ENCODE measurements around the gene ZNF576.
"Not testable (repeated sequence)": the region's sequence is repeated elsewhere in the genome, so short reads cannot be mapped to it uniquely, and the experiment has no call there.

ZNF576 gene

DNA sequence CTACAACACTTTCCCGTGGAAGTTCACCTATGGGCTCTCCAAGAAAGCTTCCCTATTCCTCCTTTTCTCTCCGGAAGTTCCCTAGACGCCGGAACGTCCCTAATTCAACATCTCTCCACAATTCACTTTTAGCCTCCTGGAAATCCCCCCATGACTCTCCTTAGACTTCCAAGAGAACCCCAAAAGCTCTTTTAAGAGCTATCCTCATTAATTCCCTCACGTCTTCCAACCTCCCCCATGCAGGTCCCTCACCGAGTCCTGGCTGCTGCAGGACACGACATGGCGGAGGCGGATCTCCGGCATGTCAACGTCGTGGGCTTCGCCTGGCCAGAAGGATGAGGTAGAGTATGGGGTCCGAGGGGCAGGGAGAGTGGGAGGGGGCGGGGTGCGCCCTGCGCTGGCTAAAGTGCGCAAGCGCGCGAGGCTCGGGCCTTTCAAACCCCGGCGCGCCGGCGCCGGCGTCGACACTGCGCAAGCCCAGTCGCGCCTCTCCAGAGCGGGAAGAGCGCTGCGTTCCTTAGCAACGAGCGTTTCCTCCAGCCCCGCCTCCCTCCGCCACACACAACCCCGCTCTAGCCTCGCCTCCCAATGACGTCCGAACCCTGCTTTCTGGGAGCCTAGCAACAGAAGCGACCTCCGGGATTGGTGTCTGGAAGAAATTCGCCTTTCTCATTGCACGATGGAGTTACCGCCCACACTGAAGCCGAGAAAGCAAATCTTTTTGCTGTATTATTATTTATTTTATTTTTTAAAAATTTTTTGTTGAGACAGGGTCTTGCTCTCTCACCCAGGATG lies 21.0 kb upstream of the ZNF576 start, which contains the start of the genes PINLYP and XRCC1:
Gene PINLYP, plus strand, starts transcription at position 646 of the 795 bp plus-strand sequence. CDS start 1,391 bp downstream, outside the sequence.
Gene XRCC1, minus strand, starts transcription at position 372 of the 795 bp plus-strand sequence. Its CDS starts 69 bp downstream, at position 303.
- peak; percentile 93 for DNase-seq

DNA sequence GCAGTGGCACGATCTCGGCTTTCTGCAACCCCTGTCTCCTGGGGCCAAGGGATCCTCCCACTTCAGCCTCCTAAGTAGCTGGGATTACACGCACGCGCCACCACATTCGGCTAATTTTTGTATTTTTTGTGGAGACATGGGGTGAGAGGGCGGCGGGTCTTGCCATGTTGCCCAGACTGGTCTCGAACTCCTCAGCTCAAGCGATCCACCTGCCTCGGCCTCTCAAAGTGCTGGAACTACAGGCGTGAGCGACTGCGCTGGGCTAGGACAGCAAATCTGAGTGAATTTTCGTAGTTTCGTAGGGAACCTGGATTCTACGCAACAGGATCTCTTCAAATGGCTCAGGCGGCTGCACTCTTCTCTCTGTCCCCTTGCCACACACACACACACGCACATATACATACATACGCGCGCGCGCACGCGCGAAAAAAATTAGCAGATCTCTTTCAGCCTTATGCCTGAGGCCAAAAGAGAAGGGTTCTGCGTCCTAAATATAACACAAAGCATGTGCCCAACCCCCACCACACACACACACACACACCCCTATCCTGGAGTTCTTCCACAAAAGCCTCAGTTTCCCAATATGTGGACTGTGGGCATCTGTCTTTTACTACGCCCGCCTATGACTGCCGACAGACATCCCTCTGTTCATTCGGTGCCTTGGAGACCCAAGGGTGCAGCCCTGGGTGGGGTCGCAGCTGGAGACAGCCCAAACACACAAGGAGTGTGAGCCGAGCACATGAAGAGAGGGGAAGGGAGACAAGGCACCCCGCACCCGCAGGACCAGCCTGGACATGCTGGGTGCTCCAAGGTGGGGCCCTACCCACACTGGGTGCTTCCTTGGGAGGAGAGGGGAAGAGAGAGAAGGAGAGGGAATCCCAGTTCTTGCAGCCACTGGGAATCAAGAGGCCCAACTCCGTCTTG lies 20.2 kb upstream of the ZNF576 start:
- DNase-seq, result no peak

DNA sequence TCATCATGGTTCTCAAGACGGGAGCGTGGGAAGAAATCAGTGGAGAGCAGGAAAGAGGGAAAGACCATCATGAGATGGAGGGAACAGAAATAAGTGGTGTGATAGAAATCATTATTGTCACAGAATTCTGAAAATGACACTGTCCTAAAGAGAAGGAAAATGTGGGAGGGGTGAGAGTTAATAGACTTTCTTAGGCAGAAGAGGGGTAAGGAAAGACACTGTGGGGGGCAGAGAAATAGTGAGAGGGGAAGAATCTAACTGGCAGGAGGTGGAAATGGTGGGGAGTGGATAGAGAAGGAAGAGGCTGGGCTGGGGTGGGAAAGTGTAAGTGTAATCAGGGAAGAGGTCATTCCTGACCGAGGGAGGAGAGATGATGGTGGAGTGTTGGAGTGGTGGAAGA lies 17.6 kb upstream of the ZNF576 start:
- DNase-seq, result no peak

DNA sequence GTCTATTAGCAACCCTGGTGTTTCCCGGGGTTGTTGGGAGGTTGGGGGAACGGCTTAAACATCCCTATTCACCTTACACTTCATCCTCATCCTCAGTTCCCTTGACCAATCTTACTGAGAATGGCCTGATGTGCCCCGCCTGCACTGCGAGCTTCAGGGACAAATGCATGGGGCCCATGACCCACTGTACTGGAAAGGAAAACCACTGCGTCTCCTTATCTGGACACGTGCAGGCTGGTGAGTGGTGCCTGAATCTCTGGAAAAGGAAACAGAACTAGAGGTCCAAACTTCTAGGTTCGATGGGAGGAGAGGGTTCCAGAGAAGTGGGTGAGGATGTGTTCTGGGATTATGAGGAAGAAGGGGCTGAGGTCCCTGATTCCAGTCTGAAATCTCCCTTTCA lies 14.9 kb upstream of the ZNF576 start:
- DNase-seq, result no peak

DNA sequence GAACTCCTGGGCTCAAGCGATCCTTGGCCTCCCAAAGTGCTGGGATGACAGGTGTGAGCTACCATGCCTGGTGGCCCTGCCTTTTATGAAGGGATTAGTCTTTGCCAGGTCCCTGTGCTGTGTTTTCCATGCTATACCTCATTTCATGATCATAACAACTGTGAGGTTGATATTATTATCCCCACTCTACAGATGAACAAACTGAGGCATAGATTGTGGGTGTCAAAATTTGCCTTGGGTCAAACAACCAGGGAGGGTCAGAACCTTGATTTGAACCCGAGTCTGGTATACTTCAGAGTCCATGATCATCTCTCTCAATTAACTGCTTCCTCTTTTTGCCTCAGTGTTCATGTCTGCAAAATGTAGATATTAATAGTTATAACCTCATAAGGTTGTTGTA lies 13.9 kb upstream of the ZNF576 start:
- no peak for DNase-seq

DNA sequence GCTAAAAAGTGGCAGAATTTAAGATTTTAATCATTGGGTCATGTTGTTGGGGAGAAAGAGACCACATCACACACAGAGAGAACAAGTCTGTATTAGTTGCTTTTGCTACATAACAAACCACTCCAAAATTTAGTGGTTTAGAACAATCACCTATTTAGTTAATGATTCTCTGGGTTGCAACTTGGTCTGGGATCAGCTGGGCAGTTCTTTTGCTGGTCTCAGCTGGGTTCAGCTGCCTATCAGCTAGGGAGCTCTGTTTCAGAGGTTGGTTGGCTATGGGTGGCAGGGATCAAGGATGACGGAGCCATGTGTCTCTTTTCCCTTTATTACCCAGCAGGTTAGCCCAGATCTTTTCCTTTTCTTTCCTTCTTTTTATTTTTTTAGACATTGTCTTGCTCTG lies 11.9 kb upstream of the ZNF576 start:
- no peak for DNase-seq

DNA sequence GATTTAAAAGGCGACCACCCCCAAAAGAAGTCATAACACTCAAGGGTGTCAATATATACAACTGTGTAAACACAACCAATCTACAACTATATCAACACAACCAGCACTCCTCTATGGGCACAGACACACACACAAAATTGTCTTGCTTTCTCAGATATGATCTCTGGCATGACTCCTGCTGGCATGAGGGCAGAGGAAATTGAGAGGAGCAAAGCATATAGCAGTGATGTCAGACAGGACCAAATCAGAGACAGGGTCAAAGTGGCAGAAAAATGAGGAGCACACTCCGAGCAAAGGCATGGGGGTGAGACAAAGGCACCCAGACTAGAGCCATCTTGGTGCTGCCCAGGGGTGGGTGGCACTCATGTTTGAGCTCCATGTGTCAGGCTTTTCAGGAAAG lies 10.0 kb upstream of the ZNF576 start:
- no peak for DNase-seq

DNA sequence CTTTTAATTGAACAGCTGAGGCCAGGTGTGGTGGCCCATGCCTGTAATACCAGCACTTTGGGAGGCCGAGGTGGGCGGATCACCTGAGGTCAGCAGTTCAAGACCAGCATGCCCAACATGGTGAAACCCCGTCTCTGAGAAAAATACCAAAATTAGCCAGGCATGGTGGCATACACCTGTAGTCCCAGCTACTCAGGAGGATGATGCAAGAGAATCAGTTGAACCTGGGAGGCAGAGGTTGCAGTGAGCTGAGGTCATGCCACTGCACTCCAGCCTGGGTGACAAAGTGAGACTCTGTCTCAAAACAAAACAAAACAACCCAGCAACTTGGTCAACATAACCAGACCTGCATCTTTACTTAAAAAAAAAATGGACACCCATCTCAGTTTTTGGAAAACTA lies 9.4 kb upstream of the ZNF576 start:
- not testable (repeated sequence) for DNase-seq

DNA sequence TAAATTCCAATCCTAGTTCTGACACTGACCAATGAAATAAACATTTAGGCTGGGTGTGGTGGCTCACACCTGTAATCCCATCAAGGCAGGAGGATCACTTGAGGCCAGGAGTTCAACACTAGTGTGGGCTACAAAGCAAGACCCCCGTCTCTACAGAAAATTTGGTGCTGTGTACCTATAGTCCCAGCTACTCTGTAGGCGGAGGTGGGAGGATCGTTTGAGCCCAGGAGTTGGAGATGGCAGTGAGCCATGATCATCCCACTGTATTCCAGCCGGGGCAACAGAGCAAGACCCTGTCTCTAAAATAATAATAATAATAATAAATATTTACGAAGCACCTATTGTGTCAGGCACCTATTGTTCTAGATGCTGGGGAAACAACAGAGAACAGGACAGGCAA lies 7.1 kb upstream of the ZNF576 start:
- no peak for DNase-seq

DNA sequence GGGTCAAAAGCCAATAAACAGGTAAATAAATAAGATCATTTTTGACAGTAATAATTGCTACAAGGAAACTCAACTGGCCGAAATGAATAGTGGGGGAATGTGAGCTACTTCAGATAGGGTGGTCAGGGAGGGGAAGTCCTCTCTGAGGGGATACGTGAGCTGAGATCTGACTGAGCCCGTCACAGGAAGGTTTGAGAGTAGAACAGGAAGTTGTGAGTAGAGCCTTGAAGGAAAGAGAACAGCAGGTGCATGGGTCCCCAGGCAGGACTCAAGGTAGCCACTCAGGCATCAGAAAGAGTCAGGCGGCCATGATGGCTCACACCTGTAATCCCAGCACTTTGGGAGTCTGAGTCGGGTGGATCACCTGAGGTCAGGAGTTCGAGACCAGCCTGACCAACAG lies 6.7 kb upstream of the ZNF576 start:
- DNase-seq, result no peak

DNA sequence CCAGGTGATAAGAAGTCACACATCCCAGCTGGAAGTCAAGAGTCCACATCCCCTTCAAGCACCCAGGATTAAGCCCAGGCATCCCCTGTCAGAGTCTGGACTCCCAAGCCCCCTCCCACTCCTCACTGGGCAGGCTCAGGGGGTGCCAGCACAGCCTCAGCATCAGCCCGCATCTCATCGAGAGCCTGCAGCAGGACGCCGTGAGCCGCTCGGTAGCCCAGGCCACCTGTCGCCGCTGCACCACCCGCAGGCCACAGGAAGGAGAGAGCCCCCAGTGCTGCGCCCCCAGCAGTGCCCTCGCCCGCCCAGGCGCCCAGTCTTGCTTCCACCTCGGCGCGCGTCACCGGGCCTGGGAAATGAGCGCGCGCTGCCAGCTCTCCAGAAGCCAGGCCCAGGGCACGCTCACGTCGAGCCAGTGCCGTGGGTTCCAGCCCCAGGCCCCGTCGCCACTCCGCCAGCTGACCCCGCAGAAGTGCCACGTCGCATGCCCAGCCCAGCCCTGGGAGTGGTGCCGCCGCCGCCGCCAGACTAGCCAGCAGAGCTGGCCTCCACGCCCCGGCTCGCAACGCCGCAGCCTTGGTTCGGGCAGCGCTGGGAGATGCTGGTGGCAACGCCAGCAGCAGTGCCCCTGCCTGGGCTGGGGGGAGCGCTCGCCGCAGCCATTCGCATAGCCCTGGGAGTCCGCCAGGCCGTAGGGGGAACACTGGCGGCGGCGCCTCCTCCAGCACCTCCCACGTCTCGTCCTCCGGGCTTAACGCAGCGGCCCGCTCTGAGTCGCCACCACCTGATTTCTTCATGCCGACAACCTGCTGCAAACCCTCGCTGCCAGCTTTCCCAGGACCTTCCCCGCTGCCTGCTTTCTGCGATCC lies 4.3 kb upstream of the ZNF576 start:
- no peak for DNase-seq

DNA sequence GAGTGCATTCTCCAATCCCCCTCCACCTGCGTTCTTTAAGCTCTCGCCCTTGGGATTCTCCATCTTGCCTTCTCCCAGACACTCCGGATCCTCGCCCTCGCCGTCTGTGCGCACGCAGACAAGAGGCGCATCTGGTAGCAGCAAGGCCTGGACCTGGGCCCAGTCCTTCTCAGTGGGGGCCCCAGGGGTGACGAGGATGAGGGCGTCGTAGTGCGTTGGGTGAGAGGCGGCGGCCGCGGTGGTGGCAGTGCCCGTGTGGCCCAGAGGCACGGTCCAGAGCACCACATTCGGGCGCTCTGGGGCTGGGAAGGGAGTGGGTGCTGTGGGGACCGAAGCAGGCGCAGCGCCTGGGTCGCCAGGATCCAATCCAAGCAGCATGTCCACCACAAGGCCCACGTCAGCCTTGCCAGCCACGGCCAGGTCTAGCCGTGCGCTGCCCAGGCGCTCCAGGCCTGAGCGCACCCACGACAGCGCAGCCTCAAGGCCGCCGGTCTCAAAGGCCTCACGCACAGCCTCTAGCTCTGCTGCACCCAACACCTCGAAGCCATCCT lies 3.5 kb upstream of the ZNF576 start:
- no peak for DNase-seq

DNA sequence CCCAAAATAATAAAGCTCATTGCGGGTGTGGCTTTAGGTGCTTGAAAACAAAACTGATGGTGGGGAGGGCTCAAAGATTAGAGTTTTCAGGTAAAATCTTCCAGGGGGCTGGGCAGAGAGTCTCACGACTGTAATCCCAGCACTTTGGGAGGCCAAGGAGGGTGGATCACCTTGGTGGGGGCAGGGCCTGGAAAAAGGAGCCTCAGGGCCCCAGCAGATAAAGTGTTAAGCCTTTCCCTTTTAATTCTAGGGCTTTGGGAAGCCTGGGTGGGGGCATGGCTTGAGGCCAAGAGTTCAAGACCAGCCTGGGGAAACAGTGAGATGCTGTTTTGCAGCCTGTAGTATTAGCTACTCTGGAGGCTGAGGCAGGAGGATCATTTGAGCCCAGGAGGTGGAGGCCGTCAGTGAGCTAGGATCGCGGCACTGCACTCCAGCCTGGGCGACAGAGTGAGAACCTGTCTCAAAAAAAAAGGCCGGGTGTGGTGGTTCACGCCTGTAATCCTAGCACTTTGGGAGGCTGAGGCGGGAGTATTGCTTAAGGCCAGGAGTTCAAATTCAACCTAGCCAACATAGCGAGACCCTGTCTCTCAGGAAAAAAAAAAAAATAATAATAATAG lies 2.2 kb upstream of the ZNF576 start:
- DNase-seq, result no peak

DNA sequence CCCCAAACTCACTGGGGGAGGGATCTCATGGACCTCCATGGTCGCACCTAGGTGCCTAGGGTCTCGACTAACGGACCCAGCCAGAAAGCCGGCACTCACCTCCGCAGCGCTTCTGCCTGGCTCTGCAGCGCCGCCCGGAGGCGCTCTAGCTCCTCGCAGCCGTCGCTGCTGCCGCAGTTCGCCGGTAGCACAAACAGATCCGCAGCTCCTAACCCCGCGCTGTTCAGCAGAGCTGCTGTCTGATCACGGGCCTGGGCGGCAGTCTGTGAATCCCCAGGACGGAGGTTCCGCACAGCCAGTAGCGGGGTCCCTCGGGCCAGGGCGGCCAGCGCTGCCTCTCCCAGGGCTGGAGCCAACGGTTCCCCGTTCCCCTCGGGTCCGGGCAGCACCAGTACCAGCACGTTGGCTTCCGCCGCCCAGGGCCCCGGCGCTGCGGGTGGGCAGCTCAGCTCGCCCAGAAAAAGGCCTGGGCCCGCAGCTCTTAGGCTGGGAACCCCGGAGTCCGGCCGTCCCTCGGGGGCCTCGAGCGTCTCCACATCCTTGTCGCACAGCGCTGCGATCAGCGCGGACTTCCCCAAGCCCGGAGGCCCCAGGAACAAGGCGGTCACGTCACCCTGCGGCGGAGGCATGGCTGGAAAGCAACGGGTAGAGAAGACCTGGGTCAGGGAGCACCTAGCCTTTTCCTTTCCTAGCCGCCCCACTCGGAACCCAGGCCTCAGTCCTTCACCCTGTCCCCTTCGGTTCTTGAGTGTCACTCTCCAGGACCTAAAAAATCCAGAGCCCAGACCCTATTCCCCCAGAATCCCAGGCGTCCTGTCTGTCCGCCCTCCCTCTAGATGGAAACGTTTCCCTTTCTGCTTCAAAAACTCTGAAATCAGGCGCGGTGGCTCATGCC lies 1.4 kb upstream of the ZNF576 start:
- DNase-seq, result peak; percentile 78

DNA sequence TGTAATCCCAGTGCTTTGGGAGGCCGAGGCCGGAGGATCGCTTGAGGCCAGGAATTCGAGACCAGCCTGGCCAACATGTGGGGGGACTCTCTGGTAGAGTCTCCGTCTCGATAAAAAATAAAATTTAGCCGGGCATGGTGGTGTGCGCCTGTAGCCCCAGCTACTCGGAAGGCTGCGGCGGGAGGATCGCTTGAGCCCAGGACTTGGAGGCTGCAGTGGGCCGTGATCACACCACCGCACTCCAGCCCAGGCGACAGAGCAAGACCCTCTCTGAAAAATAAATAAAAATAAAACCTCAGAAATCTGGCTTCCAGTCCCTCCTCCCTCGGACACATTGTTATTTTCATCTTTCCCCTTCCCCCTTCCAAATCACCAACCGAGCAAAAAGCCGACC lies 793 bp upstream of the ZNF576 start:
- no peak for DNase-seq

DNA sequence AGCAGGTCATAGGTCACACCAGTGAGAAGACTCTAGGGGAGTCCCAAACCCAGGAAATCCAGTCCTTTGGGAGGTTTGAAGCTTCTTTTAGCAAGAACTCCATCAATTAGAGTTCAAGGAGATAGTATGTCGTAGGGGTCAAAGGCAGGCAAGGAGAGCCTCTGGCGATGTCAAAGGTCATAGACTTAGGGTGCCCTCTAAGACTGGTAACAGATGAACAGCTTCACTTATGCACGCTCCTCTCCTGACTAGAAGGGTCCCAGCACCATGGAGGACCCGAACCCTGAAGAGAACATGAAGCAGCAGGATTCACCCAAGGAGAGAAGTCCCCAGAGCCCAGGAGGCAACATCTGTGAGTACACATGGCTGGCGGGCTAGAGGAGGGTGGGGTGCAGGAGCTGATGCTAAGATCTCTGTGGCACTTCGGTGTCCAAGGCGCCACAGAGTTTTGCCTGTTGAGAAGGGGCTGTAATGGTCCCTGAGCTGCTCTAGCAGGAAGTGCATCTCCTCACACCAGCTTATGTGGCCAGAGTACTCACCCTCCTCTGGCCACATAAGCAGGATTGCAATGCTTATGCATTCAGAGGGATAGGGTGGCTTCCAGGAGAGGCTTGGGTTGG lies 557 bp downstream of the ZNF576 start:
- no peak for DNase-seq

DNA sequence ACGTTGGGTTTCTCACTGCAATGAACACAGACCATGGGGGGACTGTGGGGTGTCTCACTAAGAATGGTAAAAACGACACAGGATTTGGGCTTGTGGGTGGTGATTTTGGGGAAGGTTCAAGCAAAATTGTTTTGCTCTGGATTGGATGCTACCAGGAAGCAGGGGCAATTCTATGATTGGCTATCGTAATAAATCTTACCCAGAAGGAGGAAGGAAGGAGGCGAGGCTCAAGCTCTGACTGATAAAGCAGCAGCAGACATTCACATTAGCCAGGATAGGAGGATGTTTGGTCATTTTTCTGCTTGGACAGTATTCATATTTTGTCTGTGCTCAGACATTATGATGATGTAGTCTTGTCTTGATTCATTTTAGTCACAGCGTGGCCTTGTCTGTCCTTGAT lies 1.5 kb downstream of the ZNF576 start:
- DNase-seq, result no peak

DNA sequence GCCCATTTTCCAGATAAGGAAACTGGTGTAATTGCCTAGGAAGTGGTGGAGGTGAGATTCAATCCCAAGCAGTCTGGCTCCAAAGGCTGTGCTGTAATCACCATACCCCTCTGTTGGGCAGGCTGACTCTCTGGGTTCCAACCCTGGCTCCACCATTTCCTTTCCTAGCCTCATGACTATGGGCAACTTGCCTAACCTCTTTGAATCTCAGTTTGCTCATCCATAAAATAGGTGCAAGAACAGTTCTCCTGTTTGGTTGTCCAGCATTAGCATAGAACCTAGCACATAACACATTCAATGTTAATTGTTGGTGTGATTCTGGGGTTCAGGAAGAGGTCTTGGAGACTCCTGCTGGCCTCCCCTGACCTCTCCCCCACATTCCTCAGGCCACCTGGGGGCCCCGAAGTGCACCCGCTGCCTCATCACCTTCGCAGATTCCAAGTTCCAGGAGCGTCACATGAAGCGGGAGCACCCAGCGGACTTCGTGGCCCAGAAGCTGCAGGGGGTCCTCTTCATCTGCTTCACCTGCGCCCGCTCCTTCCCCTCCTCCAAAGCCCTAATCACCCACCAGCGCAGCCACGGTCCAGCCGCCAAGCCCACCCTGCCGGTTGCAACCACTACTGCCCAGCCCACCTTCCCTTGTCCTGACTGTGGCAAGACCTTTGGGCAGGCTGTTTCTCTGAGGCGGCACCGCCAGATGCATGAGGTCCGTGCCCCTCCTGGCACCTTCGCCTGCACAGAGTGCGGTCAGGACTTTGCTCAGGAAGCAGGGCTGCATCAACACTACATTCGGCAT lies 2.2 kb downstream of the ZNF576 start:
- no peak for DNase-seq

DNA sequence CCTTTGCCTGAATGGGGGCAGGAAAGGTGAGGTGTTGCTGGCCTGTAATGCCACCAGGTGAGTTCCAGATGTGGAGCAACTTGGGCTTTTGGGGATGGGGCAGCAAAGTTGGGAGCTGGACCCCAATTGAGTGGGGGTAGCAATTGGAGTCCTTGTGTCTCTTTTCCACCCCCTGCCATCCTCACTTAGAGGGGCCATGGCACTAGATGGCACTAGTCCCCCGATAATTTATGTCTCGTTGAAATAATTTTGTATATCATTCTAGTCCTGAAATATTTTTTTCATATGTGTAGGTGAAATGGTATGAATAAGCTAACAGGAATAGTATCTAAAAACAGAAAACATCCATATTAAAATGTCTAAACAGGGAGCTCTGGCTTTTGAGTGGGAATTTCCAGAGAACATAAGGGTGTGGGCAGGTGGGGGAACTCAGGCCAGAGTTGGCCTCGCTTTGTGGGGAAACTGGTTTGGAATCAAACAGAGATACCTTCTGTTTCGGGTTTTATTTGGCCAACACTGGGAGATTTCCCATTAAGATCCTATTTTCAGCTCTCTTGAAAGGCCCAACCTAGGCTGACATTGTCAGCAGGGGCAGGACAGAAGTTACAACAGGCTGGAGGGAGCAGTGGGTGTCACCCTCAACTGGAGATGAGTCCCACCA lies 3.4 kb downstream of the ZNF576 start:
- no peak for DNase-seq
